Esophagus muscularis mucosa (tissue), 3 donors: Measurements from ENCODE around the gene GPC6.

Experiments
- POLR2A ChIP-seq: fragments of 450-650 bp; IDR thresholded peaks from one replicate; pipeline ENCODE4 v1.6.1; 2017; ENCODE audit warnings: antibody characterized with exemption, moderate library complexity, mild to moderate bottlenecking, low read depth
- TF ChIP-seq, protein P1 (sequence below), 3 experiments: fragments of 200-600 bp in 2 of 3; fragments of 450-650 bp in 1 of 3; sonication (generic) in 2 of 3; IDR thresholded peaks; one replicate each; pipeline ENCODE4 v1.5.1; 2017 to 2019; ENCODE audit warnings: antibody characterized with exemption in 3 of 3, mild to moderate bottlenecking in 2 of 3, moderate library complexity in 1 of 3

DNA sequence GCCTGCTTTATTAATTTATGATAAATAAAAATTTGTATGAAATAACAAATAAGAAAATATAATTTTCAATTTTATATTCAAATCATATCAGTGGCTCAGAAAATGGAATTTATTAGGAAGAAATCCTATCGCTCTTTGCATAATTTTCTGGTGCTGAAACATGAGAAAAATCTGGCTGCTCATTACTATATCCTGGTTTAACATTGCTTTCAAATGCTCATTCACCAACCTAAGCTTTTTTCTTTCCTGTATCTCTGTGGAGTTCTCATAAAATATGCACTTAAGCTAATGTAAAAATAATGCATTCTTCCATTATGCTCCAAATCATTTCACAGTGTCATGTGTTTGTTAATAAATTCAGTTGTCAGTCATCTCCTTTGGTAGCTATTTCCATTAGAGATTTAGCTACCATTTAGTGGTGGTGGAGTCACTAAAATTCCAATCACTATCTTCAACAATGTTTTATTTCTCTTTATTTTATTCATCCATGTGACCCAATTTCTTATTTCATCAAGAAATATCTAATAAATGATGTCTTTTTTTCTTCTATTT lies 754.9 kb downstream of the GPC6 start:
- TF ChIP-seq, protein P1, sequence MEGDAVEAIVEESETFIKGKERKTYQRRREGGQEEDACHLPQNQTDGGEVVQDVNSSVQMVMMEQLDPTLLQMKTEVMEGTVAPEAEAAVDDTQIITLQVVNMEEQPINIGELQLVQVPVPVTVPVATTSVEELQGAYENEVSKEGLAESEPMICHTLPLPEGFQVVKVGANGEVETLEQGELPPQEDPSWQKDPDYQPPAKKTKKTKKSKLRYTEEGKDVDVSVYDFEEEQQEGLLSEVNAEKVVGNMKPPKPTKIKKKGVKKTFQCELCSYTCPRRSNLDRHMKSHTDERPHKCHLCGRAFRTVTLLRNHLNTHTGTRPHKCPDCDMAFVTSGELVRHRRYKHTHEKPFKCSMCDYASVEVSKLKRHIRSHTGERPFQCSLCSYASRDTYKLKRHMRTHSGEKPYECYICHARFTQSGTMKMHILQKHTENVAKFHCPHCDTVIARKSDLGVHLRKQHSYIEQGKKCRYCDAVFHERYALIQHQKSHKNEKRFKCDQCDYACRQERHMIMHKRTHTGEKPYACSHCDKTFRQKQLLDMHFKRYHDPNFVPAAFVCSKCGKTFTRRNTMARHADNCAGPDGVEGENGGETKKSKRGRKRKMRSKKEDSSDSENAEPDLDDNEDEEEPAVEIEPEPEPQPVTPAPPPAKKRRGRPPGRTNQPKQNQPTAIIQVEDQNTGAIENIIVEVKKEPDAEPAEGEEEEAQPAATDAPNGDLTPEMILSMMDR (IDR thresholded peaks at IDR 0.05), result no peak
- no peak for TF ChIP-seq POLR2A
